Measurements from ENCODE around the gene USP1.

USP1 gene

GRCh38 chr1:62494137-62494536, 57.3 kb downstream of the USP1 start:
- no peak for DNase-seq

GRCh38 chr1:62500210-62500609, 63.4 kb downstream of the USP1 start:
- no peak for DNase-seq
